CD4-positive, alpha-beta T cell treated with Interleukin-12 subunit alpha and Interleukin-12 subunit beta, for 1 hour (primary cell): Measurements from ENCODE around the gene CA4.
"Not testable (repeated sequence)": the region's sequence is repeated elsewhere in the genome, so short reads cannot be mapped to it uniquely, and the experiment has no call there.

ENCODE experiments used
- DNase-seq: peaks from one replicate; pipeline ENCODE4 v3.0.0-alpha.2; 2020

The CA4 gene

GRCh38 chr17:60156746-60157145, 7.0 kb downstream of the CA4 start:
- no peak for DNase-seq

GRCh38 chr17:60157487-60158040, 7.8 kb downstream of the CA4 start:
- DNase-seq = no peak

GRCh38 chr17:60158751-60159478, 9.1 kb downstream of the CA4 start:
- no peak for DNase-seq

GRCh38 chr17:60159479-60159866, 9.7 kb downstream of the CA4 start:
- DNase-seq = no peak

- no peak for DNase-seq
Observed at GRCh38 chr17:60160829-60161501, 11.2 kb downstream of the CA4 start.

GRCh38 chr17:60161598-60162330, 12.0 kb downstream of the CA4 start:
- DNase-seq = no peak

- DNase-seq = no peak
Observed at GRCh38 chr17:60163108-60163784, 13.5 kb downstream of the CA4 start.

GRCh38 chr17:60164164-60164563, 14.4 kb downstream of the CA4 start:
- no peak for DNase-seq

- no peak for DNase-seq
Observed at GRCh38 chr17:60164697-60165096, 14.9 kb downstream of the CA4 start.

- DNase-seq = no peak
Observed at GRCh38 chr17:60165223-60165622, 15.4 kb downstream of the CA4 start.

- peak; percentile 13 for DNase-seq
Observed at GRCh38 chr17:60165971-60166370, 16.2 kb downstream of the CA4 start.

- DNase-seq = no peak
Observed at GRCh38 chr17:60167065-60167741, 17.4 kb downstream of the CA4 start.

- DNase-seq = no peak
Observed at GRCh38 chr17:60168654-60169053, 18.9 kb downstream of the CA4 start.

GRCh38 chr17:60169921-60170817, 20.4 kb downstream of the CA4 start:
- DNase-seq = peak; percentile 33

- DNase-seq = no peak
Observed at GRCh38 chr17:60170835-60171752, 21.3 kb downstream of the CA4 start.

GRCh38 chr17:60171753-60172079, 21.9 kb downstream of the CA4 start:
- DNase-seq = no peak

GRCh38 chr17:60173304-60173819, 23.6 kb downstream of the CA4 start:
- DNase-seq = no peak

- no peak for DNase-seq
Observed at GRCh38 chr17:60174035-60174434, 24.3 kb downstream of the CA4 start.

- not testable (repeated sequence) for DNase-seq
Observed at GRCh38 chr17:60174767-60175166, 25.0 kb downstream of the CA4 start.

GRCh38 chr17:60176763-60177162, 27.0 kb downstream of the CA4 start:
- DNase-seq = not testable (repeated sequence)
